GM23248 (cell line): Measurements from ENCODE around the gene CHIT1. TPM values are rescaled to one million over a fixed set of nuclear protein-coding genes. Genes with fewer than 3 reads are reported as not detected.

Source experiments
- DNase-seq: peaks from one replicate; pipeline ENCODE4 v3.0.0-alpha.2; 2015
- H2AFZ ChIP-seq: fragments of 200-600 bp; sonication (generic); 2 replicates; pipeline ENCODE4 v1.6.1; 2016; ENCODE audit warnings: antibody characterized with exemption
- H3F3A ChIP-seq: fragments of 200-600 bp; sonication (generic); 2 replicates; pipeline ENCODE4 v1.6.1; 2016; ENCODE audit warnings: mild to moderate bottlenecking, antibody characterized with exemption, mixed run types; ENCODE audit not compliant: insufficient read depth
- H3K27ac ChIP-seq: fragments of 200-600 bp; sonication (generic); 2 replicates; pipeline ENCODE4 v1.5.1; 2016; ENCODE audit warnings: mild to moderate bottlenecking
- H3K27me3 ChIP-seq: fragments of 200-600 bp; sonication (generic); replicated peaks from 2 replicates; pipeline ENCODE4 v1.6.1; 2016; ENCODE audit warnings: mild to moderate bottlenecking; ENCODE audit not compliant: insufficient read depth
- H3K36me3 ChIP-seq: fragments of 200-600 bp; sonication (generic); 2 replicates; pipeline ENCODE4 v1.6.1; 2016; ENCODE audit warnings: low read depth, mild to moderate bottlenecking
- H3K4me1 ChIP-seq: fragments of 200-600 bp; sonication (generic); 2 replicates; pipeline ENCODE4 v1.6.1; 2016; ENCODE audit warnings: mild to moderate bottlenecking; ENCODE audit not compliant: insufficient read depth
- H3K4me2 ChIP-seq: fragments of 200-600 bp; sonication (generic); one replicate; pipeline ENCODE4 v1.6.1; 2016; ENCODE audit warnings: mild to moderate bottlenecking; ENCODE audit not compliant: unreplicated experiment
- H3K4me3 ChIP-seq: fragments of 200-600 bp; sonication (generic); 2 replicates; pipeline ENCODE4 v1.5.1; 2016; ENCODE audit warnings: mild to moderate bottlenecking
- H3K79me2 ChIP-seq: fragments of 200-600 bp; sonication (generic); 2 replicates; pipeline ENCODE4 v1.6.1; 2016; ENCODE audit warnings: mild to moderate bottlenecking; ENCODE audit not compliant: insufficient read depth
- H3K9ac ChIP-seq: fragments of 200-600 bp; sonication (generic); 2 replicates; pipeline ENCODE4 v1.6.1; 2016; ENCODE audit warnings: mild to moderate bottlenecking
- H3K9me2 ChIP-seq: fragments of 200-600 bp; sonication (generic); 2 replicates; pipeline ENCODE4 v1.6.1; 2016; ENCODE audit warnings: mixed run types, mild to moderate bottlenecking, moderate library complexity; ENCODE audit not compliant: insufficient read depth
- H3K9me3 ChIP-seq: fragments of 200-600 bp; sonication (generic); one replicate; pipeline ENCODE4 v1.6.1; 2017; ENCODE audit warnings: low read depth
- H4K20me1 ChIP-seq: fragments of 200-600 bp; sonication (generic); 2 replicates; pipeline ENCODE4 v1.6.0; 2016; ENCODE audit not compliant: insufficient read depth
- EZH2 ChIP-seq: fragments of 200-600 bp; sonication (generic); IDR thresholded peaks from 2 replicates; pipeline ENCODE4 v1.6.1; 2018; ENCODE audit warnings: antibody characterized with exemption, mild to moderate bottlenecking; ENCODE audit not compliant: insufficient read depth, poor library complexity, severe bottlenecking
- EZH2phosphoT487 ChIP-seq: fragments of 200-600 bp; sonication (generic); IDR thresholded peaks from 2 replicates; pipeline ENCODE4 v1.6.1; 2018; ENCODE audit warnings: antibody characterized with exemption, moderate library complexity, mild to moderate bottlenecking, low read depth; ENCODE audit not compliant: insufficient read depth
- WGBS, 2 experiments: methylation state at CpG; one replicate each; pipeline ENCODE4 v1.1.6; 2015 to 2017; ENCODE audit warnings: low lambda C conversion rate in 2 of 2, low coverage in 1 of 2; ENCODE audit errors: missing lambda C conversion rate in 2 of 2; 5-methylcytosine and 5-hydroxymethylcytosine counted together
- in situ Hi-C: fragments of 300-500 bp; cut with MboI; formaldehyde crosslinking; loops from 2 replicates; pipeline ENCODE4 v1.15.0; 2020
- polyA plus RNA-seq: library from polyadenylated mRNA; unstranded; fragments of >200 nt; fragmentation: Nextera tagmentation; extraction: Ambion mirVana; gene quantifications from 2 replicates; pipeline ENCODE4 v1.2.1, GENCODE V29; 2016
- total RNA-seq: library from RNA; depleted of rRNA; stranded (reverse); fragments of >200 nt; shearing (Covaris generic); gene quantifications from 2 replicates; pipeline ENCODE4 v1.2.3, GENCODE V29; 2014

The CHIT1 gene
- total and polyA plus RNA-seq, 2 experiments from 2014 or later: not detected

DNA sequence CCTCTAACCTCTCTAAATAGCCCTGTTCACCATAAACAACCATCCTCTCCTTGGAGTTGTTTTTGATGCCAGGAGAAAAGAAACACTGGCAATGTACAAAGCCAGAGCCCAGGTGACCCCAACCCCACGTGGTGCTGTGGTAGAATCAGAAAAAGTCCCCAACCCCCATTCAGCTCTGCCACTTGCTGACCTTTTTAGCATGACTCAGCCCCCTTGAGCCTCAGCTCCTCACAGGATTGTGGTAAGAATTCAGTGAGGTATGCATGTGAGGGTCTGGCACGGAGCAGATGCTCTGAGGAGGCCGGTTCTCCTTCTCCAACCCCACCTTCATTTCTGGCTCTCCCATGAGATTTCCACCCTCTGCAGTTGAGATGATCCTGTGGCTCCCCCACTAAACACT, 31.8 kb downstream of the CHIT1 start:
- 2 to 5% methylated on average over 3 of the region's 3 CpGs for WGBS, 2 experiments
- peak overlapping the region; percentile 65 for H3K4me2 ChIP-seq
- peak overlapping the region; percentile 8; the same call in 1 of the 2 replicates for H3K9ac ChIP-seq
- H3K27me3 ChIP-seq: no peaks in the 10 kb centered on the region
- peaks cover 44% of the 10 kb centered on the region for H3F3A ChIP-seq
- DNase-seq: peak; percentile 89
- no peaks in the 10 kb centered on the region for H4K20me1 ChIP-seq
- no peaks in the 10 kb centered on the region for H3K79me2 ChIP-seq
- in situ Hi-C loops: no loop called here
- no peaks in the 10 kb centered on the region for H3K9me2 ChIP-seq
- peak overlapping the region; percentile 35; the same call in 1 of the 2 replicates for H3K27ac ChIP-seq
- TF ChIP-seq EZH2phosphoT487 (no peak), EZH2 (no peak)
- H2AFZ ChIP-seq: 0 out of 2 replicates have a peak overlapping the region, but pooled peaks have one; percentile 5
- H3K36me3 ChIP-seq: no peaks in the 10 kb centered on the region
- H3K4me3 ChIP-seq: no peak overlapping the region
- H3K9me3 ChIP-seq: no peaks in the 10 kb centered on the region
- peaks cover 62% of the 10 kb centered on the region for H3K4me1 ChIP-seq

DNA sequence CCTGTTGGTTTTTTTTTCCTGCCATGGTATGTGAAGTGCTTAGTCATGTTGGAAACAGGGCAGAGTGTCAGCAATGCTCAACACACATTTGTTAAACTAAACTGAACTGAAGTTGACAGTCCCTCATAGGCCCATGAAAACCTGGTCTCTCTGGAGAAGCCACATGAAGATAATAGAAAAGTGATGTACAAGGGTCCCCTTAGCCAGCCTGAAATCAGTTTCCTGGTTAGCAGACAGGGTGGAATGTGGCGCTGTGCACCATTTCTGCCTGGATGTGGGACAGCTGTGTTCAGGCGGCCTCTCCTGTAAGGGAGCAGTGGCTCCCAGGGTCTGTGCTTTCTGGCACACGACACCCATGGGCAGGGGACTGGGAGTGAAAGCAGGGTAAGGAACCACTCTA, 33.1 kb downstream of the CHIT1 start:
- DNase-seq: peak; percentile 35
- no peaks in the 10 kb centered on the region for H3K36me3 ChIP-seq
- no peaks in the 10 kb centered on the region for H3K9me3 ChIP-seq
- peaks cover 55% of the 10 kb centered on the region for H3K4me1 ChIP-seq
- in situ Hi-C loops: no loop called here
- no peaks in the 10 kb centered on the region for H3K9me2 ChIP-seq
- 57 to 61% methylated on average over 3 of the region's 3 CpGs for WGBS, 2 experiments
- no peak overlapping the region for H3K27ac ChIP-seq
- no peak overlapping the region for H3K9ac ChIP-seq
- peaks cover 44% of the 10 kb centered on the region for H3F3A ChIP-seq
- no peaks in the 10 kb centered on the region for H4K20me1 ChIP-seq
- TF ChIP-seq EZH2: no peak
- TF ChIP-seq EZH2phosphoT487: no peak
- H2AFZ ChIP-seq: peak overlapping the region; percentile 47; the same call in 1 of the 2 replicates
- no peaks in the 10 kb centered on the region for H3K79me2 ChIP-seq
- no peak overlapping the region for H3K4me3 ChIP-seq
- no peaks in the 10 kb centered on the region for H3K27me3 ChIP-seq
- no peak overlapping the region for H3K4me2 ChIP-seq

DNA sequence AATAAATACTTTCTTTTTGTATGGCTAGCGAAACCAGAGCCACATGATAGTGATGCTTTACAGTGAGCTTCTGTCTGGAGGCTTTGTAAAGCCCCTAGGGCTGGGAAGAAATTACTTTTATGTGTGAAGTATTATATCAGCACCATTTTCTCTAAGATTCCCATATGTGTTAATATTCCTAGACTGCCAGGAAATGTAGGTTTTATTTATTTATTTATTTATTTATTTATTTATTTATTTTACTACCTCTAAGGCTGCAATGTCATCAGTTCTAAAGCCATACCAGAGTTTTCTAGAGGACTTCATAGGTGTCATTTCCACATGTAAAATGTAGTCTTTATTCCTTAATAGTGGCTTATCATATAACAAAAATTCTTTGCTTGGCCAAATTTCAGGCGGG, 38.5 kb downstream of the CHIT1 start:
- H2AFZ ChIP-seq: no peak overlapping the region
- in situ Hi-C loops: no loop called here
- H3K36me3 ChIP-seq: no peaks in the 10 kb centered on the region
- no peaks in the 10 kb centered on the region for H3K79me2 ChIP-seq
- H3K9me2 ChIP-seq: no peaks in the 10 kb centered on the region
- no peak for TF ChIP-seq EZH2phosphoT487
- no peak for TF ChIP-seq EZH2
- no peaks in the 10 kb centered on the region for H3F3A ChIP-seq
- no peaks in the 10 kb centered on the region for H4K20me1 ChIP-seq
- no peaks in the 10 kb centered on the region for H3K9me3 ChIP-seq
- 84 to 91% methylated on average over 2 of the region's 2 CpGs for whole genome bisulfite sequencing, 2 experiments
- no peak overlapping the region for H3K9ac ChIP-seq
- no peak for DNase-seq
- no peak overlapping the region for H3K27ac ChIP-seq
- no peak overlapping the region for H3K4me2 ChIP-seq
- H3K4me1 ChIP-seq: peaks cover under 1% of the 10 kb centered on the region
- no peak overlapping the region for H3K4me3 ChIP-seq
- H3K27me3 ChIP-seq: no peaks in the 10 kb centered on the region

DNA sequence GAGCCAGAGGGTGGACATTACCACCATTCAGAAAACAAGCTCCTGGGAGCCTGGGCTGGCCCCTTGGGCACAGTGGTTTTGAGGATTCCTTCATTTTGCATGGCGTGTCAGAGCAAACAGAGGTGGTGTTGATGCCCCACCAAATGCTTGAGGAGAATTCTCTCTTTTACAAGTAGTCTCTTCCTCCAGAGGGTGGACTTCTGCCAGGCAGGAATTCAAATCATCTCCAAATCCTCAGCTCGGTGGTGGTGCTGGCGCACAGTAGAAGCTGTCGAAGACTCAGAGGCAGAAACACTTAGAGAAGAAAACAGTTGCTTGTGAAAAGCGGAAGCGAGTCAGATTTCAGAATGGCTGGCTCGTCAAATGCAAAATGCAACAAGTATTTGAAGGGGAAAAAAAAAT, 39.5 kb downstream of the CHIT1 start:
- Histone ChIP-seq H3K9me3 (no peaks in the 10 kb centered on the region), H3K9me2 (no peaks in the 10 kb centered on the region), H3K36me3 (no peaks in the 10 kb centered on the region), H3K9ac (no peak overlapping the region), H4K20me1 (no peaks in the 10 kb centered on the region), H2AFZ (no peak overlapping the region), H3K27me3 (no peaks in the 10 kb centered on the region), H3K4me2 (no peak overlapping the region), H3K27ac (no peak overlapping the region), H3K4me3 (no peak overlapping the region), H3K4me1 (no peaks in the 10 kb centered on the region), H3K79me2 (no peaks in the 10 kb centered on the region), H3F3A (no peaks in the 10 kb centered on the region)
- in situ Hi-C loops: no loop called here
- no peak for DNase-seq
- 69 to 74% methylated on average over 7 of the region's 7 CpGs for WGBS, 2 experiments
- TF ChIP-seq EZH2phosphoT487: no peak
- no peak for TF ChIP-seq EZH2
